ENCODE results near the gene NAP1L5. TPM values are rescaled to one million over a fixed set of nuclear protein-coding genes. Genes with fewer than 3 reads are reported as not detected.

NAP1L5 gene
- total and polyA plus RNA-seq, 5 donors, result 5.2 to 12.9 (median 6.8) TPM

Other genes with a start within 250 kb of the NAP1L5 start
- gene HERC5, start 240.7 kb downstream of the NAP1L5 start, total RNA-seq, result 1 to 10 TPM; 3.2 to 4.6 (median 3.8) TPM
- gene HERC5, start 240.7 kb downstream of the NAP1L5 start, polyA plus RNA-seq, result 2.8 TPM
- 10 to 100 TPM; 56.5 to 61.4 (median 58.4) TPM for gene PYURF, start 174.1 kb downstream of the NAP1L5 start, total RNA-seq
- 97.9 TPM for gene PYURF, start 174.1 kb downstream of the NAP1L5 start, polyA plus RNA-seq
- 10 to 100 TPM; 42.4 to 60.6 (median 50.9) TPM for gene HERC3, start 105.3 kb downstream of the NAP1L5 start, total RNA-seq
- gene HERC3, start 105.3 kb downstream of the NAP1L5 start, polyA plus RNA-seq, result 18.0 TPM